Kidney (tissue), 22 donors: ENCODE data around the gene MEIS2. TPM values are rescaled to one million over a fixed set of nuclear protein-coding genes. Genes with fewer than 3 reads are reported as not detected.

ENCODE experiments used
- DNase-seq, 5 donors: peaks; one replicate each; pipeline ENCODE4 v3.0.0-alpha.2; 2013 to 2020
- FAIRE-seq: peaks from 2 replicates; lab custom pipeline; 2012; peaks lifted over from hg19 to GRCh38; lab: Jason Lieb, UNC
- H3K27ac ChIP-seq, 2 donors: one replicate each; pipeline ENCODE4 v1.7.0; 2013; ENCODE audit warnings: low read depth in 2 of 2, low read length in 2 of 2, inconsistent platforms in 1 of 2
- H3K27me3 ChIP-seq: one replicate; pipeline ENCODE4 v1.7.1; 2013; ENCODE audit warnings: low read length, inconsistent platforms; ENCODE audit not compliant: control insufficient read depth, insufficient read depth
- H3K36me3 ChIP-seq, 3 donors: one replicate each; pipeline versions ENCODE4 v1.7.0 to v1.7.1; 2013; ENCODE audit warnings: low read length in 3 of 3, control low read depth in 1 of 3, inconsistent platforms in 1 of 3; ENCODE audit not compliant: insufficient read depth in 3 of 3, control insufficient read depth in 2 of 3
- H3K4me1 ChIP-seq, 3 donors: one replicate each; pipeline versions ENCODE4 v1.7.0 to v1.7.1; 2013; ENCODE audit warnings: low read length in 3 of 3, inconsistent platforms in 1 of 3, low read depth in 1 of 3; ENCODE audit not compliant: control insufficient read depth in 2 of 3, insufficient read depth in 2 of 3
- H3K4me3 ChIP-seq, 3 donors: one replicate each; pipeline versions ENCODE4 v1.7.0 to v1.8.1; 2013; ENCODE audit warnings: low read length in 3 of 3, control low read depth in 1 of 3, inconsistent platforms in 1 of 3
- H3K9ac ChIP-seq, 3 donors: one replicate each; pipeline versions ENCODE4 v1.7.0 to v1.7.1; 2013; ENCODE audit warnings: low read length in 3 of 3, control low read depth in 1 of 3, inconsistent platforms in 1 of 3
- H3K9me3 ChIP-seq, 3 donors: one replicate each; pipeline versions ENCODE4 v1.7.0 to v1.7.1; 2013; ENCODE audit warnings: low read length in 3 of 3, control low read depth in 1 of 3, inconsistent platforms in 1 of 3; ENCODE audit not compliant: control insufficient read depth in 2 of 3, insufficient read depth in 1 of 3
- intact Hi-C: fragments of 100-400 bp; cut with DNase I; formaldehyde crosslinking; loops from one replicate; pipeline ENCODE4 v1.11.1; 2022
- long read RNA-seq, 10 donors: library from polyadenylated mRNA in 1 of 10; unstranded in 1 of 10; transcript quantifications; one replicate each; pipeline ENCODE4 v2.0.0 and lab custom pipeline, GENCODE V29; 2021 to 2026
- polyA plus RNA-seq: library from polyadenylated mRNA; stranded (reverse); fragments of 350-450 nt; fragmentation: Illumina TruSeq; extraction: RNeasy Lipid Tissue Mini Kit (QIAGEN cat#74804); gene quantifications from one replicate; pipeline ENCODE4 v1.2.3, GENCODE V29; 2014; ENCODE audit warnings: low read depth, low replicate concordance; ENCODE audit not compliant: insufficient read depth
- total RNA-seq: library from RNA; stranded (reverse); fragmentation: NEBNext Ultra II Directional; extraction: Animal tissue kit (Norgen Biotek cat#: 25700); gene quantifications from one replicate; pipeline ENCODE4 v1.2.1, GENCODE V29; 2021
- TF ChIP-seq, protein P1 (sequence below): IDR thresholded peaks from 3 replicates; pipeline ENCODE4 v1.5.1; 2012; ENCODE audit warnings: mild to moderate bottlenecking, moderate library complexity, borderline replicate concordance; ENCODE audit not compliant: insufficient read depth; ENCODE audit errors: extremely low read depth
- donor health status: control.
- donor health status: control.
- donor health status: control.
- donor health status: control.
- donor health status: control.
- donor health status: DM: yes; HTN: yes; CAD: no.
- donor health status: Normal renal cell carcinoma (clear cell type).

Gene MEIS2
- total RNA-seq = 50.9 TPM
- polyA plus RNA-seq = 14.7 TPM
- long read RNA-seq, donor 1, partial matches to known transcripts = 0 of 7 reads
- long read RNA-seq, donor 1, other reads (novel, unspliced or antisense) = 0 of 7 reads
- long read RNA-seq, donor 2, full-length matches to known transcripts = 11 of 16 reads
- long read RNA-seq, donor 2, partial matches to known transcripts = 0 of 16 reads
- long read RNA-seq, donor 2, other reads (novel, unspliced or antisense) = 5 of 16 reads
- long read RNA-seq, donor 3, full-length matches to known transcripts = 7 of 7 reads
- long read RNA-seq, donor 3, partial matches to known transcripts = 0 of 7 reads
- long read RNA-seq, donor 3, other reads (novel, unspliced or antisense) = 0 of 7 reads
- long read RNA-seq, donor 4, full-length matches to known transcripts = 8 of 19 reads
- long read RNA-seq, donor 4, partial matches to known transcripts = 0 of 19 reads
- long read RNA-seq, donor 4, other reads (novel, unspliced or antisense) = 11 of 19 reads
- long read RNA-seq, donor 5 = 0 reads
- long read RNA-seq, donor 6, partial matches to known transcripts = 0 of 7 reads
- long read RNA-seq, donor 6, other reads (novel, unspliced or antisense) = 0 of 7 reads
- long read RNA-seq, donor 7, full-length matches to known transcripts = 4 of 17 reads
- long read RNA-seq, donor 7, partial matches to known transcripts = 7 of 17 reads
- long read RNA-seq, donor 7, other reads (novel, unspliced or antisense) = 6 of 17 reads
- long read RNA-seq, donor 8, partial matches to known transcripts = 0 of 2 reads
- long read RNA-seq, donor 8, other reads (novel, unspliced or antisense) = 0 of 2 reads
- long read RNA-seq, donor 9, partial matches to known transcripts = 0 of 4 reads
- long read RNA-seq, donor 9, other reads (novel, unspliced or antisense) = 0 of 4 reads
- long read RNA-seq, donor 10, full-length matches to known transcripts = 9 of 15 reads
- long read RNA-seq, donor 10, partial matches to known transcripts = 6 of 15 reads
- long read RNA-seq, donor 10, other reads (novel, unspliced or antisense) = 0 of 15 reads

- peak; percentile 96 to 98 (median 97) for DNase-seq
- no peak for FAIRE-seq
- TF ChIP-seq, protein P1, sequence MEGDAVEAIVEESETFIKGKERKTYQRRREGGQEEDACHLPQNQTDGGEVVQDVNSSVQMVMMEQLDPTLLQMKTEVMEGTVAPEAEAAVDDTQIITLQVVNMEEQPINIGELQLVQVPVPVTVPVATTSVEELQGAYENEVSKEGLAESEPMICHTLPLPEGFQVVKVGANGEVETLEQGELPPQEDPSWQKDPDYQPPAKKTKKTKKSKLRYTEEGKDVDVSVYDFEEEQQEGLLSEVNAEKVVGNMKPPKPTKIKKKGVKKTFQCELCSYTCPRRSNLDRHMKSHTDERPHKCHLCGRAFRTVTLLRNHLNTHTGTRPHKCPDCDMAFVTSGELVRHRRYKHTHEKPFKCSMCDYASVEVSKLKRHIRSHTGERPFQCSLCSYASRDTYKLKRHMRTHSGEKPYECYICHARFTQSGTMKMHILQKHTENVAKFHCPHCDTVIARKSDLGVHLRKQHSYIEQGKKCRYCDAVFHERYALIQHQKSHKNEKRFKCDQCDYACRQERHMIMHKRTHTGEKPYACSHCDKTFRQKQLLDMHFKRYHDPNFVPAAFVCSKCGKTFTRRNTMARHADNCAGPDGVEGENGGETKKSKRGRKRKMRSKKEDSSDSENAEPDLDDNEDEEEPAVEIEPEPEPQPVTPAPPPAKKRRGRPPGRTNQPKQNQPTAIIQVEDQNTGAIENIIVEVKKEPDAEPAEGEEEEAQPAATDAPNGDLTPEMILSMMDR = no peak
- peak within 1 kb of the TSS; percentile 95 to 97 for H3K27ac ChIP-seq
- no peaks in the 10 kb centered on the region for H3K9me3 ChIP-seq
- H3K27me3 ChIP-seq = peaks cover 8% of the 10 kb centered on the region
- H3K9ac ChIP-seq = peak within 1 kb of the TSS; percentile 69 to 92 (median 75)
- peak within 1 kb of the TSS; percentile 77 to 90 (median 81) for H3K4me3 ChIP-seq
- H3K4me1 ChIP-seq = no peaks in the 10 kb centered on the region
- peaks cover 0 to 1% (median 0%) of the 10 kb centered on the region in 3 donors for H3K36me3 ChIP-seq
- intact Hi-C loops = loop anchor here (10.0 kb wide), 1 partner anchor 216 kb away; no protein-coding TSS in a partner anchor
Measured at GRCh38 chr15:37100109-37100965, at the start of gene MEIS2. Gene MEIS2, minus strand, starts transcription at chr15:37100549. Its CDS starts 1,083 bp downstream, at chr15:37099466.

- H3K4me1 ChIP-seq = no peaks in the 10 kb centered on the region
- DNase-seq (no peak), FAIRE-seq (no peak)
- H3K27me3 ChIP-seq = no peaks in the 10 kb centered on the region
- H3K36me3 ChIP-seq = no peaks in the 10 kb centered on the region
- H3K27ac ChIP-seq = no peak overlapping the region
- H3K9me3 ChIP-seq = no peaks in the 10 kb centered on the region
- no peak overlapping the region for H3K4me3 ChIP-seq
- no peak overlapping the region for H3K9ac ChIP-seq
- TF ChIP-seq, protein P1 = no peak
- intact Hi-C loops = no loop called here
Measured at GRCh38 chr15:37149146-37149545, 48.8 kb upstream of the MEIS2 start.

DNA sequence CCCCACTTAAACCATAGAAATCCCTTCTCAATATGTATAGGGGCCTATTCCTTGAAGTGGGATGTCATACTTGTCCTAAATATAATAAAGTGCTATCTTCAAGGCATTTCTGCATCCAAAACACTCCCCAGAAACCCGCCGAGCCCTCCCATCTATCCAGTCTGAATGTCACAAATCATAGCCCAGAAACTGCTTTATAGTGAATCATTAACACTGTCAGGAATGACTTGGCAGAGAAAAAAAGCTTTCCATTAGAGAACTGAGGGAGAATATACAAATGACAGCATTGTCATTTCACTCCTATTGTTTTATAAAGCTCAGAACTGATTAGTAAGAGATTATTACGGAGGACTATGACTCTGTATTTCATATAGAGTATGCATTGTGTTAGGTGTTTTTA is 48.4 kb upstream of the MEIS2 start:
- no peaks in the 10 kb centered on the region for H3K9me3 ChIP-seq
- H3K4me3 ChIP-seq = no peak overlapping the region
- no peak overlapping the region for H3K27ac ChIP-seq
- TF ChIP-seq, protein P1 = no peak
- H3K4me1 ChIP-seq = no peaks in the 10 kb centered on the region
- no peaks in the 10 kb centered on the region for H3K27me3 ChIP-seq
- FAIRE-seq (no peak), DNase-seq (peak in 1 of 5 donors; percentile 30)
- intact Hi-C loops = no loop called here
- H3K36me3 ChIP-seq = no peaks in the 10 kb centered on the region
- no peak overlapping the region for H3K9ac ChIP-seq
